NB4 (cell line): ENCODE results near the gene TNFRSF8.

Source experiments
- POLR2A ChIP-seq: IDR thresholded peaks from 2 replicates; pipeline ENCODE4 v1.6.1; 2011; ENCODE audit warnings: mild to moderate bottlenecking; ENCODE audit not compliant: insufficient read length; ENCODE audit errors: extremely low read depth
- TF ChIP-seq, protein P1 (sequence below): IDR thresholded peaks from one replicate; pipeline ENCODE4 v1.5.1; 2012; ENCODE audit warnings: low read depth, low read length
- TF ChIP-seq, protein P2 (sequence below): IDR thresholded peaks from 2 replicates; pipeline ENCODE4 v1.6.1; 2011; ENCODE audit warnings: low read depth, low read length

- TF ChIP-seq, protein P1, sequence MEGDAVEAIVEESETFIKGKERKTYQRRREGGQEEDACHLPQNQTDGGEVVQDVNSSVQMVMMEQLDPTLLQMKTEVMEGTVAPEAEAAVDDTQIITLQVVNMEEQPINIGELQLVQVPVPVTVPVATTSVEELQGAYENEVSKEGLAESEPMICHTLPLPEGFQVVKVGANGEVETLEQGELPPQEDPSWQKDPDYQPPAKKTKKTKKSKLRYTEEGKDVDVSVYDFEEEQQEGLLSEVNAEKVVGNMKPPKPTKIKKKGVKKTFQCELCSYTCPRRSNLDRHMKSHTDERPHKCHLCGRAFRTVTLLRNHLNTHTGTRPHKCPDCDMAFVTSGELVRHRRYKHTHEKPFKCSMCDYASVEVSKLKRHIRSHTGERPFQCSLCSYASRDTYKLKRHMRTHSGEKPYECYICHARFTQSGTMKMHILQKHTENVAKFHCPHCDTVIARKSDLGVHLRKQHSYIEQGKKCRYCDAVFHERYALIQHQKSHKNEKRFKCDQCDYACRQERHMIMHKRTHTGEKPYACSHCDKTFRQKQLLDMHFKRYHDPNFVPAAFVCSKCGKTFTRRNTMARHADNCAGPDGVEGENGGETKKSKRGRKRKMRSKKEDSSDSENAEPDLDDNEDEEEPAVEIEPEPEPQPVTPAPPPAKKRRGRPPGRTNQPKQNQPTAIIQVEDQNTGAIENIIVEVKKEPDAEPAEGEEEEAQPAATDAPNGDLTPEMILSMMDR = no peak
- TF ChIP-seq, protein P2, sequence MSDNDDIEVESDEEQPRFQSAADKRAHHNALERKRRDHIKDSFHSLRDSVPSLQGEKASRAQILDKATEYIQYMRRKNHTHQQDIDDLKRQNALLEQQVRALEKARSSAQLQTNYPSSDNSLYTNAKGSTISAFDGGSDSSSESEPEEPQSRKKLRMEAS = no peak
- no peak for TF ChIP-seq POLR2A
Measured at GRCh38 chr1:12065872-12066271, 2.8 kb downstream of the TNFRSF8 start.
